ENCODE results near the gene PLCB4.

PLCB4 gene

DNA sequence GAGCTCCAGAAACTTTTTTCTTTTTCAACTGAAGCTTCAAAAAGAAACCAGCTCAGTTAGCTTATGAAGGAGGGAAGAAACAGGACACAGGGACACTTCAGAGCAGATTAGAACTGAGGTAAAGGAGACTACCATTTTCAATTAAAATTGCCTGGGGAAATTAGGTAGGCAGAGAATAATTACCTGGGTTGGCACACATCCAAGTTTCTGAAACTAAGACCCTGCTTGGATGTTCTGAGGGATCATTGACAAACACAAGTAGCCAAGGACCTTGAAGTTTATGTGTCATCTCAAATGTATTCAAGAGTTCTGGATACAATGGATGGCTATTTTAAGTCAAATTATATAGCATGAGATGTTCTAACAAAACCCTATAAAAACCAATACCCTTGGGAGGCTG lies 137.6 kb downstream of the PLCB4 start:
- Histone ChIP-seq H3K4me3 (replicated peaks; ENCODE audit: insufficient read depth, low read length) (no peak overlapping the region), H3K27ac (replicated peaks) (no peak overlapping the region), H3K27me3 (ENCODE audit: insufficient read depth, poor library complexity, severe bottlenecking) (no peaks in the 10 kb centered on the region)
- DNase-seq (ENCODE audit: low read depth in 1 of 2, low spot score in 1 of 2) = no peak
- TF ChIP-seq SPI1 (IDR thresholded peaks at IDR 0.05; ENCODE audit: borderline replicate concordance, low read depth) (no peak), CTCF (IDR thresholded peaks at IDR 0.05; ENCODE audit: insufficient read depth, low read length) (no peak), REST (IDR thresholded peaks at IDR 0.05; ENCODE audit: insufficient replicate concordance, low read depth) (no peak), POLR2AphosphoS5 (IDR thresholded peaks at IDR 0.05; ENCODE audit: low read depth) (no peak), GABPA (IDR thresholded peaks at IDR 0.05; ENCODE audit: low read depth) (no peak)

DNA sequence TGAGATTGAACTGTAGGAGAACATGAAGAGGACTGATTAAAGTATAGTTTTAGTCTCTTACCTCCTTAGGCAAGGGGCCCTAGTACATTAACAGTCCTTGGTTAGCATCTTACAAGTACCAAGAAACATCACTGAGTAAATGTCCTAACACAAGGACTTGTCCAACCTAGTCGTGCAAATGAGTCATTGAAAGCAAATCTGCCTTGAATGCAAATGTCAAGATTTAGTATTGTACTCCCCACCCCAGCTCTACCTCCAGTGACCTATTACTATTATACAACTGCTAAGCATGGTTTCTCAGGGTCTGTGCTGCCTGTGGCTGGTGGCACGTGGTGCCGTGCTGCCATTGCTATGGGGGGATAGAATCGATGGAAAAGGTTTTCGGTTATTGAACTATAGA lies 138.4 kb downstream of the PLCB4 start:
- no peak overlapping the region for H3K4me3 ChIP-seq (replicated peaks; ENCODE audit: insufficient read depth, low read length)
- no peak for TF ChIP-seq CTCF (IDR thresholded peaks at IDR 0.05; ENCODE audit: insufficient read depth, low read length)
- no peak for TF ChIP-seq GABPA (IDR thresholded peaks at IDR 0.05; ENCODE audit: low read depth)
- no peak for TF ChIP-seq POLR2AphosphoS5 (IDR thresholded peaks at IDR 0.05; ENCODE audit: low read depth)
- no peak for TF ChIP-seq REST (IDR thresholded peaks at IDR 0.05; ENCODE audit: insufficient replicate concordance, low read depth)
- TF ChIP-seq SPI1 (IDR thresholded peaks at IDR 0.05; ENCODE audit: borderline replicate concordance, low read depth) = no peak
- H3K27ac ChIP-seq (replicated peaks) = no peak overlapping the region
- no peak for DNase-seq (ENCODE audit: low read depth in 1 of 2, low spot score in 1 of 2)
- no peaks in the 10 kb centered on the region for H3K27me3 ChIP-seq (ENCODE audit: insufficient read depth, poor library complexity, severe bottlenecking)

DNA sequence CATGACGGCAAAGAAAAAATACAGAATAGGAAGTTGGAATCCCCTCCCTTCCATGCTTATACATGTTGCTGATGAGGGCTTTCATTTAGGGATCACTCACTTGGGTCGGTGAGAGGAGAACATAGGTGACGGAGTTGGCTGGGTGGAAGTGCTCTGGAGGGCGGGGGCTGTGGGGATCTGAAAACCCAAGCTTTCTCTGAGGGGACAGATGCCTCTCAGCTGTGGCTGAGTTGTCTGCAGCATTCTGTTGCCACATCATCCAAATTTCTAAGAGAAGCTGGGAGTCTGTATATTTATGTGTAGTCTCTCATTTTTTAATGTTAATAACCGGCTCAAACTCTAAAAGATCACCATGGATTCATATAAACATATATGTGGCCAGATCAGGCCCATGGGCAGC lies 141.5 kb downstream of the PLCB4 start:
- DNase-seq (ENCODE audit: low read depth in 1 of 2, low spot score in 1 of 2) = no peak
- Histone ChIP-seq H3K27ac (replicated peaks) (no peak overlapping the region), H3K4me3 (replicated peaks; ENCODE audit: insufficient read depth, low read length) (no peak overlapping the region), H3K27me3 (ENCODE audit: insufficient read depth, poor library complexity, severe bottlenecking) (no peaks in the 10 kb centered on the region)
- TF ChIP-seq CTCF (IDR thresholded peaks at IDR 0.05; ENCODE audit: insufficient read depth, low read length) = no peak
- TF ChIP-seq REST (IDR thresholded peaks at IDR 0.05; ENCODE audit: insufficient replicate concordance, low read depth) = no peak
- TF ChIP-seq SPI1 (IDR thresholded peaks at IDR 0.05; ENCODE audit: borderline replicate concordance, low read depth) = no peak
- no peak for TF ChIP-seq POLR2AphosphoS5 (IDR thresholded peaks at IDR 0.05; ENCODE audit: low read depth)
- no peak for TF ChIP-seq GABPA (IDR thresholded peaks at IDR 0.05; ENCODE audit: low read depth)
